ENCODE results near the gene MMP15. TPM values are rescaled to one million over a fixed set of nuclear protein-coding genes. Genes with fewer than 3 reads are reported as not detected.

The MMP15 gene
- total RNA-seq, 4 donors from 2014 or later, result 5.7 to 10.0 (median 8.2) TPM

DNA sequence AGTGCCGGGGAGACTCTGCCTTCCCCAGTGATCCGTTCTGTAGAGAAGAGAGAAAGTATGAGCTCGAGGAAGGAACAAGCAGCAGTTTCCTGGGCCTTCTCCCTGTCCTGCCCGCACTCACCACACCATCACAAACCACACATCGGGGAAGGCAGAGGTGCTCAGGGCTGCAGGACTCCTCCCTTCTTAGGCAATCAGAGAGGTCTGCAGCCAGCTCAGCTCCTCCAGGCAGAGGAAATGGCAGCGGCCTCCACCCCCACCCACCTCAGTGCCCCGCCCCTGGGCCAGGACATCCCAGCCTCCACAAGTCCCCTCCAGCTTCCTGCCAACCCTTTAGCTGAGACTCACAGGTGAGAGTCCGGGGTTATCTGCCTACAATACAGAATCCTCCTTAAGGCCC is 27.1 kb upstream of the MMP15 start:
- no peak for TF ChIP-seq POLR2A (IDR thresholded peaks at IDR 0.05)
- TF ChIP-seq EP300 (IDR thresholded peaks at IDR 0.05), result no peak
- TF ChIP-seq POLR2AphosphoS5 (IDR thresholded peaks at IDR 0.05), result no peak
- TF ChIP-seq, protein P1, sequence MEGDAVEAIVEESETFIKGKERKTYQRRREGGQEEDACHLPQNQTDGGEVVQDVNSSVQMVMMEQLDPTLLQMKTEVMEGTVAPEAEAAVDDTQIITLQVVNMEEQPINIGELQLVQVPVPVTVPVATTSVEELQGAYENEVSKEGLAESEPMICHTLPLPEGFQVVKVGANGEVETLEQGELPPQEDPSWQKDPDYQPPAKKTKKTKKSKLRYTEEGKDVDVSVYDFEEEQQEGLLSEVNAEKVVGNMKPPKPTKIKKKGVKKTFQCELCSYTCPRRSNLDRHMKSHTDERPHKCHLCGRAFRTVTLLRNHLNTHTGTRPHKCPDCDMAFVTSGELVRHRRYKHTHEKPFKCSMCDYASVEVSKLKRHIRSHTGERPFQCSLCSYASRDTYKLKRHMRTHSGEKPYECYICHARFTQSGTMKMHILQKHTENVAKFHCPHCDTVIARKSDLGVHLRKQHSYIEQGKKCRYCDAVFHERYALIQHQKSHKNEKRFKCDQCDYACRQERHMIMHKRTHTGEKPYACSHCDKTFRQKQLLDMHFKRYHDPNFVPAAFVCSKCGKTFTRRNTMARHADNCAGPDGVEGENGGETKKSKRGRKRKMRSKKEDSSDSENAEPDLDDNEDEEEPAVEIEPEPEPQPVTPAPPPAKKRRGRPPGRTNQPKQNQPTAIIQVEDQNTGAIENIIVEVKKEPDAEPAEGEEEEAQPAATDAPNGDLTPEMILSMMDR (IDR thresholded peaks at IDR 0.05), result no peak
- H3K4me1 ChIP-seq, result peaks cover 41% of the 10 kb centered on the region
- WGBS, result 40% methylated on average over 5 of the region's 8 CpGs

GRCh38 chr16:57998992-57999365 is 26.6 kb upstream of the MMP15 start:
- no peak for TF ChIP-seq EP300 (IDR thresholded peaks at IDR 0.05)
- TF ChIP-seq, protein P1 (IDR thresholded peaks at IDR 0.05), result no peak
- no peak for TF ChIP-seq POLR2A (IDR thresholded peaks at IDR 0.05)
- no peak for TF ChIP-seq POLR2AphosphoS5 (IDR thresholded peaks at IDR 0.05)
- 86% methylated on average over 3 of the region's 3 CpGs for WGBS
- Histone ChIP-seq H3K9me3 (no peaks in the 10 kb centered on the region), H3K4me1 (peaks cover 41% of the 10 kb centered on the region), H3K4me3 (no peak overlapping the region), H3K27ac (no peak overlapping the region), H3K36me3 (peaks cover 30% of the 10 kb centered on the region), H3K27me3 (no peaks in the 10 kb centered on the region)
- DNase-seq (ENCODE audit: low spot score in 2 of 2), result peak in 1 of 2 donors; percentile 40

More for the DNA sequence above, 27.1 kb upstream of the MMP15 start:
- H3K27ac ChIP-seq, result no peak overlapping the region
- H3K9me3 ChIP-seq, result no peaks in the 10 kb centered on the region
- H3K4me3 ChIP-seq, result no peak overlapping the region
- H3K27me3 ChIP-seq, result no peaks in the 10 kb centered on the region
- peaks cover 32% of the 10 kb centered on the region for H3K36me3 ChIP-seq
- DNase-seq (ENCODE audit: low spot score in 2 of 2), result peak in 1 of 2 donors; percentile 64

GRCh38 chr16:57999366-57999970 is 26.1 kb upstream of the MMP15 start:
- Histone ChIP-seq H3K9me3 (no peaks in the 10 kb centered on the region), H3K27me3 (no peaks in the 10 kb centered on the region), H3K36me3 (peaks cover 28% of the 10 kb centered on the region), H3K4me1 (peaks cover 41% of the 10 kb centered on the region), H3K27ac (peak overlapping the region; percentile 90), H3K4me3 (peak overlapping the region; percentile 87)
- 12% methylated on average over 6 of the region's 6 CpGs for WGBS
- TF ChIP-seq POLR2AphosphoS5 (IDR thresholded peaks at IDR 0.05) (no peak), POLR2A (IDR thresholded peaks at IDR 0.05) (no peak), EP300 (IDR thresholded peaks at IDR 0.05) (no peak)
- TF ChIP-seq, protein P1 (IDR thresholded peaks at IDR 0.05), result no peak
- DNase-seq (ENCODE audit: low spot score in 2 of 2), result peak in 1 of 2 donors; percentile 35

DNA sequence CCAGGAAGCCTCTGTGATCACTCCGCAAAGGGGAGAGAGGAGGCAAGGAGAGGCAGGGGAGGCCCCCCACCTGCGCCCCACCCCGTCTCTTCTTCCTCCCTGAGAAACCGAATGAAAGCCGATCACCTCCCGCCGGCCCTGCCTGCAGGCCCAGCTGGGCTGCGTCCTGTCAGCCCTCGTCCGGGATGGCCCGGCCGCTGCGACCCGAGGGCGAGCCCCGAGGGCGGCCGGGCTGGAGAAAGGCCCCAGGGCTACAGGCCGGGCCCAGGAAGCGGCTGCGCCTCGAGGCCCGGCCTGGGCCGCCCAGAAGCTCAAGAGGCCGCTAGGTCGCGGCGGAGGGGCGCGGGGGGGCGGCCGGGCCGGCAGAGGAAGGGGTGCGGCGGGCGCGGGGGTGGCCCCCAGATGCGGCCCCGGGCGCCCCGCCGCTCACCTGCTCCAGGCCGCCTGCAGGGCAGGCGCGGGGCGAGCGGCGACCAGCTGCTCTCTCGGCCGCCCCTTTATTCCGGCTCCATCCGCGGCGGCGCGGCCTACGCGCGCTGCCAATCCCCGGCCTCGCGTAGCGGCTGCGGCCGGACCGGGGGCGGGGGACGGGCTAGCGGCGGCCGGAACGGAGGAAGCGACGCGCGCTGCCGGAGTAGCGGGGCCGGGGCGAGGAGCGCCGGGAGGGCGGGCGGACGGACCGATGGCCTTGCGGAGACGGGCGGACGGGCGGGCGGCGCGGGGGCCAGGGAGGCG is 25.4 kb upstream of the MMP15 start, which contains the start of gene ZNF319:
ZNF319 (minus strand) TSS at position 702 of the 735 bp plus-strand sequence. CDS start 2,407 bp downstream, outside the sequence.
- peaks cover 28% of the 10 kb centered on the region for H3K36me3 ChIP-seq
- no peaks in the 10 kb centered on the region for H3K27me3 ChIP-seq
- peaks cover 42% of the 10 kb centered on the region for H3K4me1 ChIP-seq
- H3K27ac ChIP-seq, result peak within 1 kb of the TSS; percentile 90
- TF ChIP-seq POLR2A (IDR thresholded peaks at IDR 0.05) (no peak), EP300 (IDR thresholded peaks at IDR 0.05) (no peak), POLR2AphosphoS5 (IDR thresholded peaks at IDR 0.05) (no peak)
- TF ChIP-seq, protein P1 (IDR thresholded peaks at IDR 0.05), result no peak
- peak within 1 kb of the TSS; percentile 87 for H3K4me3 ChIP-seq
- no peaks in the 10 kb centered on the region for H3K9me3 ChIP-seq
- WGBS, result no CpG with 5 or more reads among the region's 95 CpGs
- DNase-seq (ENCODE audit: low spot score in 2 of 2), result no peak
